Endodermal cell (in vitro differentiated cells): ENCODE measurements around the gene AMHR2. TPM values are rescaled to one million over a fixed set of nuclear protein-coding genes. Genes with fewer than 3 reads are reported as not detected.
"Not testable (repeated sequence)": the region's sequence is repeated elsewhere in the genome, so short reads cannot be mapped to it uniquely, and the experiment has no call there.

Source experiments
- DNase-seq: peaks from one replicate; pipeline ENCODE4 v3.0.0-alpha.2; 2017
- H3K27ac ChIP-seq: 2 replicates; pipeline ENCODE4 v1.5.1; 2013; ENCODE audit warnings: mild to moderate bottlenecking, low read depth, low read length, moderate library complexity
- H3K27me3 ChIP-seq: 2 replicates; pipeline ENCODE4 v1.6.1; 2013; ENCODE audit warnings: mild to moderate bottlenecking, low read length, moderate library complexity; ENCODE audit not compliant: insufficient read depth, control insufficient read depth, poor library complexity, severe bottlenecking
- H3K36me3 ChIP-seq: 2 replicates; pipeline ENCODE4 v1.7.0; 2013; ENCODE audit warnings: mild to moderate bottlenecking, low read length, moderate library complexity; ENCODE audit not compliant: control insufficient read depth, insufficient read depth
- H3K4me1 ChIP-seq: one replicate; pipeline ENCODE4 v1.7.0; 2013; ENCODE audit warnings: low read length; ENCODE audit not compliant: control insufficient read depth, insufficient read depth
- H3K4me3 ChIP-seq: 2 replicates; pipeline ENCODE4 v1.5.1; 2013; ENCODE audit warnings: mild to moderate bottlenecking, low read length, moderate library complexity
- H3K9ac ChIP-seq: 2 replicates; pipeline ENCODE4 v1.6.1; 2013; ENCODE audit warnings: mild to moderate bottlenecking, low read length, moderate library complexity; ENCODE audit not compliant: poor library complexity, severe bottlenecking; ENCODE audit errors: extremely low read depth
- H3K9me3 ChIP-seq: 2 replicates; pipeline ENCODE4 v1.6.1; 2013; ENCODE audit warnings: mild to moderate bottlenecking, low read length, moderate library complexity; ENCODE audit not compliant: control insufficient read depth
- H3K27ac Mint-ChIP-seq: 2 replicates; pipeline ENCODE4 v1.8.0; 2020; ENCODE audit warnings: mixed read lengths
- H3K27me3 Mint-ChIP-seq: 2 replicates; pipeline ENCODE4 v1.8.0; 2021; ENCODE audit warnings: mild to moderate bottlenecking, mixed read lengths; ENCODE audit not compliant: insufficient read depth
- H3K36me3 Mint-ChIP-seq: 2 replicates; pipeline ENCODE4 v1.8.0; 2020; ENCODE audit warnings: low read depth, mixed read lengths
- H3K4me1 Mint-ChIP-seq: 2 replicates; pipeline ENCODE4 v1.8.0; 2020; ENCODE audit warnings: mixed read lengths
- H3K4me3 Mint-ChIP-seq: 2 replicates; pipeline ENCODE4 v1.8.0; 2020; ENCODE audit warnings: mild to moderate bottlenecking, moderate library complexity, mixed read lengths
- H3K9me3 Mint-ChIP-seq: 2 replicates; pipeline ENCODE4 v1.8.0; 2020; ENCODE audit warnings: mild to moderate bottlenecking, mixed read lengths
- WGBS, 2 experiments: methylation state at CpG; one replicate each; pipeline versions ENCODE4 v1.1.5 to v1.1.7; 2013; ENCODE audit warnings: missing lambda C conversion rate in 2 of 2, mixed read lengths in 1 of 2; ENCODE audit not compliant: insufficient coverage in 1 of 2, insufficient read length in 1 of 2; 5-methylcytosine and 5-hydroxymethylcytosine counted together
- total RNA-seq, 2 donors: library from RNA; stranded (reverse); fragmentation: NEBNext Ultra II Directional in 1 of 2; extraction: Animal tissue kit (Norgen Biotek cat#: 25700) in 1 of 2; gene quantifications; 2 replicates in 1 of 2; 3 replicates in 1 of 2; pipeline ENCODE4 v1.2.1, GENCODE V29; 2021
- TF ChIP-seq, protein P1 (sequence below): fragments of 200-600 bp; sonication (generic); conservative IDR thresholded peaks from 2 replicates; pipeline ENCODE4 v1.5.0; 2021; ENCODE audit warnings: antibody characterized with exemption, mild to moderate bottlenecking

Gene AMHR2
- total RNA-seq, 2 donors from 2014 or later: 17.1 to 23.6 TPM

GRCh38 chr12:53410951-53411350, 12.7 kb upstream of the AMHR2 start:
- H3K36me3 ChIP-seq: peaks cover 45% of the 10 kb centered on the region
- peaks cover 13% of the 10 kb centered on the region for H3K4me1 ChIP-seq
- H3K9me3 ChIP-seq: no peaks in the 10 kb centered on the region
- H3K27me3 Mint-ChIP-seq: no peaks in the 10 kb centered on the region
- no peaks in the 10 kb centered on the region for H3K27me3 ChIP-seq
- DNase-seq: no peak
- no peak overlapping the region for H3K4me3 Mint-ChIP-seq
- H3K27ac ChIP-seq: no peak overlapping the region
- WGBS, 2 experiments: 93 to 95% methylated on average over 5 of the region's 5 CpGs
- H3K27ac Mint-ChIP-seq: no peak overlapping the region
- TF ChIP-seq, protein P1, sequence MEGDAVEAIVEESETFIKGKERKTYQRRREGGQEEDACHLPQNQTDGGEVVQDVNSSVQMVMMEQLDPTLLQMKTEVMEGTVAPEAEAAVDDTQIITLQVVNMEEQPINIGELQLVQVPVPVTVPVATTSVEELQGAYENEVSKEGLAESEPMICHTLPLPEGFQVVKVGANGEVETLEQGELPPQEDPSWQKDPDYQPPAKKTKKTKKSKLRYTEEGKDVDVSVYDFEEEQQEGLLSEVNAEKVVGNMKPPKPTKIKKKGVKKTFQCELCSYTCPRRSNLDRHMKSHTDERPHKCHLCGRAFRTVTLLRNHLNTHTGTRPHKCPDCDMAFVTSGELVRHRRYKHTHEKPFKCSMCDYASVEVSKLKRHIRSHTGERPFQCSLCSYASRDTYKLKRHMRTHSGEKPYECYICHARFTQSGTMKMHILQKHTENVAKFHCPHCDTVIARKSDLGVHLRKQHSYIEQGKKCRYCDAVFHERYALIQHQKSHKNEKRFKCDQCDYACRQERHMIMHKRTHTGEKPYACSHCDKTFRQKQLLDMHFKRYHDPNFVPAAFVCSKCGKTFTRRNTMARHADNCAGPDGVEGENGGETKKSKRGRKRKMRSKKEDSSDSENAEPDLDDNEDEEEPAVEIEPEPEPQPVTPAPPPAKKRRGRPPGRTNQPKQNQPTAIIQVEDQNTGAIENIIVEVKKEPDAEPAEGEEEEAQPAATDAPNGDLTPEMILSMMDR: no peak
- no peaks in the 10 kb centered on the region for H3K9me3 Mint-ChIP-seq
- peaks cover 38% of the 10 kb centered on the region for H3K36me3 Mint-ChIP-seq
- H3K9ac ChIP-seq: no peak overlapping the region
- peaks cover 25% of the 10 kb centered on the region for H3K4me1 Mint-ChIP-seq
- H3K4me3 ChIP-seq: no peak overlapping the region

DNA sequence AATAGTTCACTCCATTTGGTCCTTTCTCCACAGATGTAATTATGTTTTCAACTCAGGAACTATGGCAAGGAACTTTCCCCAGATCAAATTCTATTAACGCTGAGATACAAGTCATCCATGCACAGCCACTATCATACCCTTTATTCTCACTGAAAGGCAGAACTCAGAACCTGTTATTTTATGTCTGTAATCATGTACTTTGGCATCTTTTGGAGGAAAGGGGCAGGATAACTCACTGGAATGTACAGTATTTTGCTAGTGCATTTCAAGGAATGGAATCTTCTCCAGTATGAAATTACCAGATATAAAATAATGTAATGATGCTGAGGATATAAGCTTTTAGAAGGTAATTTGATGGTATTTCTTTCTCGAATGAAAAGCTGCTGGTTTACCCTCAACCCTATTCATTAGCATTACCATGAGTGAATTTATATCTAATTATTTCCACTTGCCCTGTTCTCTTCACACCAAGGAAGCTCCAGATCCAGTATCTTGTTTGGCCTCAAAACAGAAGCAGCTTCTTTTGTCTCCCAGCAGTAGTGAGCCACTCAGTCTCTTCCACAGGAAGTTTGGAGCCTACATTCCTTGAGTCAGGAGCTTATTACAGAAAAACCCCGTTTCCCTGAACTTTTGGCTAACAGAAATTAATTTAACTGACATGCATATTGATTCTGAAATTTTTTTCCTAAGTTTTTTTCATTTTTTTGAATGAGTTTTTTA, 10.0 kb upstream of the AMHR2 start:
- no peaks in the 10 kb centered on the region for H3K9me3 Mint-ChIP-seq
- Histone ChIP-seq H3K36me3 (peaks cover 39% of the 10 kb centered on the region), H3K4me3 (no peak overlapping the region), H3K4me1 (peaks cover 13% of the 10 kb centered on the region), H3K9me3 (no peaks in the 10 kb centered on the region), H3K27ac (no peak overlapping the region), H3K27me3 (no peaks in the 10 kb centered on the region), H3K9ac (peak overlapping the region; percentile 13)
- no peak overlapping the region for H3K27ac Mint-ChIP-seq
- DNase-seq: no peak
- H3K4me3 Mint-ChIP-seq: no peak overlapping the region
- no peaks in the 10 kb centered on the region for H3K27me3 Mint-ChIP-seq
- WGBS, 2 experiments: 95% methylated on average over 2 of the region's 3 CpGs; no CpG with 5 or more reads in 1 of the 2 experiments
- TF ChIP-seq, protein P1: no peak
- H3K36me3 Mint-ChIP-seq: peaks cover 29% of the 10 kb centered on the region
- peaks cover 30% of the 10 kb centered on the region for H3K4me1 Mint-ChIP-seq

DNA sequence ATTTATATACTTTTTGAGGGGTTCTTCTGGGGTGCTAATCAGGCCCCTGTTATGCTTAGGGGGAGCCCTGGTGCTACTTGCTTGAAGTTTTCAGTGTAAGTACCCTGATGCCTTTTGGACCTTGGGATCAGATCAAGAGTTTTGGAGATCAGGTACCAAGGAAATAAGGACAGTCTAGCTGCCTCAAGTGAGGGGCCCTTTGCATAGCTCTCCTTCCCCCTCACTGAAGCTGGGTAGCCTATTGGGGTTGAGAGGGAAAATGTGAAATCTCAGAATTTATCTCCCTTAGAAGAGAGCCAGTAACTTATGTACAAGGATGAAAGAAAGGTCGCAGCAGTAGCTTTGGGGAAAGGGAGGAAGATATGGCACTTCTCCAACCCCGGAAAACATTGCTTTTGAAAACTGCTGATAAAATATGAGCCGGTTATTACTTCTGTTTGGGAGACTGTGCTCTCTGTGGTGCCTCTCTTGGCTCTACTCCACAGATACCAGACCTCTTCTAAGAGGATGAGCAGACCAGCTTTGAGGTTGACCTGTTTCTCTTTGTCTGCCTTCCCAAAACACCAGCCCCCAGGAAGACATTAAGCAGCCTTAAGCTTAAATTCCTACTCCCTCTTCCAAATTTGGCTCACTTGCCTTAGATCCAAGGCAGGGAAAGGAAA, 8.8 kb upstream of the AMHR2 start:
- Histone ChIP-seq H3K4me1 (peaks cover 13% of the 10 kb centered on the region), H3K36me3 (peaks cover 30% of the 10 kb centered on the region), H3K4me3 (peak overlapping the region; percentile 19), H3K9me3 (no peaks in the 10 kb centered on the region), H3K27me3 (no peaks in the 10 kb centered on the region), H3K9ac (peak overlapping the region; percentile 12), H3K27ac (peak overlapping the region; percentile 34)
- no peaks in the 10 kb centered on the region for H3K27me3 Mint-ChIP-seq
- peaks cover 38% of the 10 kb centered on the region for H3K4me1 Mint-ChIP-seq
- H3K27ac Mint-ChIP-seq: peak overlapping the region; percentile 92
- DNase-seq: no peak
- WGBS, 2 experiments: 90 to 100% methylated on average over 1 to 3 of the region's 3 CpGs
- TF ChIP-seq, protein P1: no peak
- no peak overlapping the region for H3K4me3 Mint-ChIP-seq
- H3K9me3 Mint-ChIP-seq: no peaks in the 10 kb centered on the region
- H3K36me3 Mint-ChIP-seq: peaks cover 19% of the 10 kb centered on the region

DNA sequence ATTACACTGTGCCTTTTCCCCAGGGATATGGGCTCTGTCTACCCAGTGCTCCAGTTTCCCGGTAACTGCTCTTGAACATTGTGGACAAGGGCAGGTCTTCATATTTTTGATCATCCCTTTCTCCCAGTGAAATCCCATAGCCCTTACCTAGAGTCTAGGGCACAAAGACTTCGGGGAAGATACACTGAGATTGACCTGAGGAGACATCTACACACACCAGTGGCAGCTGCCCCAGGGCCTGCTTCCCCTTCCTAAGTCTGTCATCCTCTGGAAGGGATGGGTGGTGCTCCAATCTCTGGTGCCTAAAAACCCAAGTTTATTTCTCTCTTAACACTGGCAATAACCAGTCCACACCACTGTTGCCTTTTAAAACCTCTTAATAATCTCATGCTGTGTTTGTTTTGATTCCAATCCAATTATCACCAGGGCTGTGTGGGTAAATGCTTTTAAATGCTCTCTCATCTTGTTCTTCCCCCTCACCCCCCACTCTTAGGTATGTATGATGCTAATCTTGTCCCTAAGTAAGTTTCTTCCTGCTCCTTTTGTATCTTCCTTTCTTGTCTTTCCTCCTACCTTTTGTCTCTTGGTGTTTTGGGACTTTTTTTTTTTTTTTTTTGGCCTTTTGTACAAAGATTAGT, 7.8 kb upstream of the AMHR2 start:
- 71 to 72% methylated on average over 2 of the region's 2 CpGs for WGBS, 2 experiments
- Mint-ChIP-seq H3K4me1 (peaks cover 46% of the 10 kb centered on the region), H3K36me3 (peaks cover 13% of the 10 kb centered on the region), H3K27ac (peak overlapping the region; percentile 92)
- Histone ChIP-seq H3K36me3 (peaks cover 26% of the 10 kb centered on the region), H3K27ac (peak overlapping the region; percentile 34), H3K9ac (peak overlapping the region; percentile 55), H3K4me1 (peaks cover 17% of the 10 kb centered on the region), H3K4me3 (peak overlapping the region; percentile 19)
- not testable (repeated sequence) for H3K4me3 Mint-ChIP-seq, H3K27me3 Mint-ChIP-seq, H3K27me3 ChIP-seq, H3K9me3 ChIP-seq, H3K9me3 Mint-ChIP-seq
- peak; percentile 65 for DNase-seq
